Dermis microvascular lymphatic vessel endothelial cell (primary cell): Measurements from ENCODE around the gene BLID. TPM values are rescaled to one million over a fixed set of nuclear protein-coding genes. Genes with fewer than 3 reads are reported as not detected.
A peak's percentile ranks its signal among the peaks of the same experiment; 100 is the strongest.

ENCODE experiments used
- DNase-seq, 2 donors: peaks; one replicate each; pipeline versions ENCODE4 v3.0.0 to v3.0.0-alpha.2; 2010; ENCODE audit warnings: low read depth in 2 of 2
- total RNA-seq: library from RNA; depleted of rRNA; stranded (reverse); fragments of >200 nt; gene quantifications from 2 replicates; pipeline ENCODE4 v1.2.1, GENCODE V29; 2014

BLID gene
- total RNA-seq, 1 donor from 2014 or later, result 0.39 TPM

- peak; percentile 82 to 86 for DNase-seq
Measured at GRCh38 chr11:122085264-122085663, 30.8 kb downstream of the BLID start.

- DNase-seq, result no peak
Measured at GRCh38 chr11:122082205-122082604, 33.8 kb downstream of the BLID start.

GRCh38 chr11:122081073-122081472, 34.9 kb downstream of the BLID start:
- no peak for DNase-seq

- no peak for DNase-seq
Measured at GRCh38 chr11:122077459-122077858, 38.6 kb downstream of the BLID start.

GRCh38 chr11:122076512-122077120, 39.4 kb downstream of the BLID start:
- DNase-seq, result no peak

GRCh38 chr11:122075016-122075415, 41.0 kb downstream of the BLID start:
- no peak for DNase-seq

- no peak for DNase-seq
Measured at GRCh38 chr11:122074022-122074421, 42.0 kb downstream of the BLID start.

- DNase-seq, result no peak
Measured at GRCh38 chr11:122071709-122072202, 44.3 kb downstream of the BLID start.

GRCh38 chr11:122069707-122070360, 46.2 kb downstream of the BLID start:
- DNase-seq, result peak; percentile 93 to 96

- no peak for DNase-seq
Measured at GRCh38 chr11:122068837-122069236, 47.2 kb downstream of the BLID start.

- DNase-seq, result no peak
Measured at GRCh38 chr11:122068141-122068540, 47.9 kb downstream of the BLID start.
